ENCODE measurements around the gene MEI1. TPM values are rescaled to one million over a fixed set of nuclear protein-coding genes. Genes with fewer than 3 reads are reported as not detected.

MEI1 gene
- total and polyA plus RNA-seq, 9 of the 15 experiments (the other 6 are each of a cell fraction or from before 2014, with no cell fraction given) = 0.08 to 0.68 (median 0.18) TPM; not detected in 2

Small RNA genes within 50 kb of the gene (small RNA-seq; reads per million reads assigned to genes)
- gene HMGN2P10 (not detected), gene RF00019 (not detected), gene RNU6-476P (not detected), gene RNU6ATAC22P (not detected)

Other genes starting within 250 kb of the MEI1 start
Only the 7 nearest of the 13 such genes appear.
- not detected in 2 replicates for gene CSDC2, start 138.5 kb upstream of the MEI1 start, total RNA-seq (2014; rRNA removed)
- gene CSDC2, start 138.5 kb upstream of the MEI1 start, total RNA-seq (2014; rRNA removed; fragmentation: Illumina TruSeq; extraction: Trizol) = not detected in 2 replicates
- gene CSDC2, start 138.5 kb upstream of the MEI1 start, total RNA-seq (2015; rRNA removed; fragmentation: Illumina TruSeq; extraction: Trizol) = not detected in 2 replicates
- gene CSDC2, start 138.5 kb upstream of the MEI1 start, total RNA-seq (2021) = 0.09 and 0.11 TPM in 2 replicates
- not detected in 2 replicates for gene CSDC2, start 138.5 kb upstream of the MEI1 start, polyA plus RNA-seq (2011; rRNA removed)
- gene CSDC2, start 138.5 kb upstream of the MEI1 start, polyA plus RNA-seq (2014; fragmentation: Illumina TruSeq; extraction: Trizol) = not detected in 2 replicates
- not detected for gene CSDC2, start 138.5 kb upstream of the MEI1 start, polyA plus RNA-seq (2014; fragmentation: Nextera tagmentation; extraction: Ambion mirVana)
- gene CSDC2, start 138.5 kb upstream of the MEI1 start, polyA plus RNA-seq (2014; rRNA removed) = 0.09 TPM in 1 of 2 replicates, not detected in the other
- 17.9 and 20.3 TPM in 2 replicates for gene PMM1, start 109.7 kb upstream of the MEI1 start, total RNA-seq (2014; rRNA removed)
- 6.3 and 10.4 TPM in 2 replicates for gene PMM1, start 109.7 kb upstream of the MEI1 start, total RNA-seq (2014; rRNA removed; fragmentation: Illumina TruSeq; extraction: Trizol)
- 10.2 and 11.1 TPM in 2 replicates for gene PMM1, start 109.7 kb upstream of the MEI1 start, total RNA-seq (2015; rRNA removed; fragmentation: Illumina TruSeq; extraction: Trizol)
- 24.5 and 26.3 TPM in 2 replicates for gene PMM1, start 109.7 kb upstream of the MEI1 start, total RNA-seq (2021)
- gene PMM1, start 109.7 kb upstream of the MEI1 start, polyA plus RNA-seq (2011; rRNA removed) = 20.3 and 26.2 TPM in 2 replicates
- gene PMM1, start 109.7 kb upstream of the MEI1 start, polyA plus RNA-seq (2014; fragmentation: Illumina TruSeq; extraction: Trizol) = 21.1 and 27.8 TPM in 2 replicates
- 10 to 100 TPM; 17.6 to 23.8 TPM for gene PMM1, start 109.7 kb upstream of the MEI1 start, polyA plus RNA-seq (2014; fragmentation: Nextera tagmentation; extraction: Ambion mirVana)
- 28.8 and 31.7 TPM in 2 replicates for gene PMM1, start 109.7 kb upstream of the MEI1 start, polyA plus RNA-seq (2014; rRNA removed)
- 19.7 and 30.9 TPM in 2 replicates for gene DESI1, start 78.5 kb upstream of the MEI1 start, total RNA-seq (2014; rRNA removed)
- 29.8 and 29.9 TPM in 2 replicates for gene DESI1, start 78.5 kb upstream of the MEI1 start, total RNA-seq (2014; rRNA removed; fragmentation: Illumina TruSeq; extraction: Trizol)
- gene DESI1, start 78.5 kb upstream of the MEI1 start, total RNA-seq (2015; rRNA removed; fragmentation: Illumina TruSeq; extraction: Trizol) = 27.9 and 30.7 TPM in 2 replicates
- gene DESI1, start 78.5 kb upstream of the MEI1 start, total RNA-seq (2021) = 36.2 and 36.5 TPM in 2 replicates
- gene DESI1, start 78.5 kb upstream of the MEI1 start, polyA plus RNA-seq (2011; rRNA removed) = 38.7 and 40.1 TPM in 2 replicates
- gene DESI1, start 78.5 kb upstream of the MEI1 start, polyA plus RNA-seq (2014; fragmentation: Illumina TruSeq; extraction: Trizol) = 42.3 and 45.9 TPM in 2 replicates
- 1 to 10 TPM; 7.2 to 7.8 TPM for gene DESI1, start 78.5 kb upstream of the MEI1 start, polyA plus RNA-seq (2014; fragmentation: Nextera tagmentation; extraction: Ambion mirVana)
- 29.3 and 29.4 TPM in 2 replicates for gene DESI1, start 78.5 kb upstream of the MEI1 start, polyA plus RNA-seq (2014; rRNA removed)
- 318 and 324 TPM in 2 replicates for gene XRCC6, start 78.2 kb upstream of the MEI1 start, total RNA-seq (2014; rRNA removed)
- 343 and 371 TPM in 2 replicates for gene XRCC6, start 78.2 kb upstream of the MEI1 start, total RNA-seq (2014; rRNA removed; fragmentation: Illumina TruSeq; extraction: Trizol)
- gene XRCC6, start 78.2 kb upstream of the MEI1 start, total RNA-seq (2015; rRNA removed; fragmentation: Illumina TruSeq; extraction: Trizol) = 335 and 337 TPM in 2 replicates
- 294 and 302 TPM in 2 replicates for gene XRCC6, start 78.2 kb upstream of the MEI1 start, total RNA-seq (2021)
- 151 and 241 TPM in 2 replicates for gene XRCC6, start 78.2 kb upstream of the MEI1 start, polyA plus RNA-seq (2011; rRNA removed)
- gene XRCC6, start 78.2 kb upstream of the MEI1 start, polyA plus RNA-seq (2014; fragmentation: Illumina TruSeq; extraction: Trizol) = 359 and 381 TPM in 2 replicates
- 100 to 1,000 TPM; 151 to 440 TPM for gene XRCC6, start 78.2 kb upstream of the MEI1 start, polyA plus RNA-seq (2014; fragmentation: Nextera tagmentation; extraction: Ambion mirVana)
- 295 and 313 TPM in 2 replicates for gene XRCC6, start 78.2 kb upstream of the MEI1 start, polyA plus RNA-seq (2014; rRNA removed)
- 193 and 196 TPM in 2 replicates for gene SNU13, start 10.6 kb upstream of the MEI1 start, total RNA-seq (2014; rRNA removed)
- 147 and 185 TPM in 2 replicates for gene SNU13, start 10.6 kb upstream of the MEI1 start, total RNA-seq (2014; rRNA removed; fragmentation: Illumina TruSeq; extraction: Trizol)
- gene SNU13, start 10.6 kb upstream of the MEI1 start, total RNA-seq (2015; rRNA removed; fragmentation: Illumina TruSeq; extraction: Trizol) = 179 and 193 TPM in 2 replicates
- gene SNU13, start 10.6 kb upstream of the MEI1 start, total RNA-seq (2021) = 279 and 283 TPM in 2 replicates
- gene SNU13, start 10.6 kb upstream of the MEI1 start, polyA plus RNA-seq (2011; rRNA removed) = 243 and 271 TPM in 2 replicates
- 294 and 334 TPM in 2 replicates for gene SNU13, start 10.6 kb upstream of the MEI1 start, polyA plus RNA-seq (2014; fragmentation: Illumina TruSeq; extraction: Trizol)
- gene SNU13, start 10.6 kb upstream of the MEI1 start, polyA plus RNA-seq (2014; fragmentation: Nextera tagmentation; extraction: Ambion mirVana) = 100 to 1,000 TPM; 884 to 981 TPM
- 286 and 317 TPM in 2 replicates for gene SNU13, start 10.6 kb upstream of the MEI1 start, polyA plus RNA-seq (2014; rRNA removed)
- 6.9 and 11.7 TPM in 2 replicates for gene CCDC134, start 101.2 kb downstream of the MEI1 start, total RNA-seq (2014; rRNA removed)
- gene CCDC134, start 101.2 kb downstream of the MEI1 start, total RNA-seq (2014; rRNA removed; fragmentation: Illumina TruSeq; extraction: Trizol) = 6.3 and 7.7 TPM in 2 replicates
- 9.2 and 9.5 TPM in 2 replicates for gene CCDC134, start 101.2 kb downstream of the MEI1 start, total RNA-seq (2015; rRNA removed; fragmentation: Illumina TruSeq; extraction: Trizol)
- gene CCDC134, start 101.2 kb downstream of the MEI1 start, total RNA-seq (2021) = 11.9 and 12.4 TPM in 2 replicates
- 5.0 and 5.1 TPM in 2 replicates for gene CCDC134, start 101.2 kb downstream of the MEI1 start, polyA plus RNA-seq (2011; rRNA removed)
- gene CCDC134, start 101.2 kb downstream of the MEI1 start, polyA plus RNA-seq (2014; fragmentation: Illumina TruSeq; extraction: Trizol) = 4.2 and 5.3 TPM in 2 replicates
- under 1 TPM; 0.56 to 0.99 TPM for gene CCDC134, start 101.2 kb downstream of the MEI1 start, polyA plus RNA-seq (2014; fragmentation: Nextera tagmentation; extraction: Ambion mirVana)
- 5.2 and 6.8 TPM in 2 replicates for gene CCDC134, start 101.2 kb downstream of the MEI1 start, polyA plus RNA-seq (2014; rRNA removed)
- gene SREBF2, start 133.6 kb downstream of the MEI1 start, total RNA-seq (2014; rRNA removed) = 26.6 and 38.5 TPM in 2 replicates
- gene SREBF2, start 133.6 kb downstream of the MEI1 start, total RNA-seq (2014; rRNA removed; fragmentation: Illumina TruSeq; extraction: Trizol) = 26.9 and 27.2 TPM in 2 replicates
- gene SREBF2, start 133.6 kb downstream of the MEI1 start, total RNA-seq (2015; rRNA removed; fragmentation: Illumina TruSeq; extraction: Trizol) = 22.4 and 24.8 TPM in 2 replicates
- gene SREBF2, start 133.6 kb downstream of the MEI1 start, total RNA-seq (2021) = 73.9 and 84.2 TPM in 2 replicates
- 55.3 and 89.8 TPM in 2 replicates for gene SREBF2, start 133.6 kb downstream of the MEI1 start, polyA plus RNA-seq (2011; rRNA removed)
- gene SREBF2, start 133.6 kb downstream of the MEI1 start, polyA plus RNA-seq (2014; fragmentation: Illumina TruSeq; extraction: Trizol) = 64.5 and 74.3 TPM in 2 replicates
- 1 to 10 TPM; 1.1 TPM for gene SREBF2, start 133.6 kb downstream of the MEI1 start, polyA plus RNA-seq (2014; fragmentation: Nextera tagmentation; extraction: Ambion mirVana)
- gene SREBF2, start 133.6 kb downstream of the MEI1 start, polyA plus RNA-seq (2014; rRNA removed) = 62.8 and 63.9 TPM in 2 replicates

Data from K562 (cell line).